GM21528 (cell line): ENCODE data around the gene SMIM8.

Experiments
- ATAC-seq: cut with Tn5 transposase; IDR thresholded peaks from one replicate; pipeline ENCODE4 v1.9.1; 2021; ENCODE audit warnings: mild to moderate bottlenecking, moderate library complexity; ENCODE audit not compliant: unreplicated experiment, low FRiP score

The SMIM8 gene

GRCh38 chr6:87382861-87383260 is 60.5 kb downstream of the SMIM8 start:
- ATAC-seq, result no peak

DNA sequence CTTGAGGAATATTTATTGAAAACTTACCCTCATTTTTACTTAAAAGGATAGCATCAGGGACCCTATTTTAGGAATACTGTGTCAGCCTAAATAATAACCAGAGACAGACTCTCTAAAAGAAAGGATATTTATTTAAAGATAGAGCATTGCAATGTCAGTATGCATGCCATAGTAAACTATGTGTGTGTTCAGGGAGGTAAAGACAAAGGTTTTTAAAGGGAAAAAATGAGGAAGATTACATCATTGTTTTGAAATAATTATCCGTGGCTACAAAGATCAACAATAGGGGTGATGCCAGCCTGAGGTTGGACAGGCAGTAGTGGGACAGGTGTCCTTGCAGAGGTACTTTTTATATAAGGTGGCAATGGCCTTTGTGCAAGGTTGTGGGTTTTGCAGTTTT is 61.6 kb downstream of the SMIM8 start:
- no peak for ATAC-seq

- ATAC-seq, result no peak
Observed at GRCh38 chr6:87384449-87384848, 62.1 kb downstream of the SMIM8 start.

GRCh38 chr6:87391334-87391733 is 68.9 kb downstream of the SMIM8 start:
- ATAC-seq, result no peak
